Glutamatergic neuron (in vitro differentiated cells): ENCODE measurements around the gene WBP2. TPM values are rescaled to one million over a fixed set of nuclear protein-coding genes. Genes with fewer than 3 reads are reported as not detected.
A peak's percentile ranks its signal among the peaks of the same experiment; 100 is the strongest.
"Not testable (repeated sequence)": the region's sequence is repeated elsewhere in the genome, so short reads cannot be mapped to it uniquely, and the experiment has no call there.

ENCODE experiments used
- DNase-seq: peaks from one replicate; pipeline ENCODE4 v3.0.0; 2022
- H3K27ac Mint-ChIP-seq: one replicate; pipeline ENCODE4 v1.8.0; 2020; ENCODE audit warnings: mild to moderate bottlenecking, mixed read lengths, inconsistent platforms; ENCODE audit not compliant: unreplicated experiment
- H3K27me3 Mint-ChIP-seq: one replicate; pipeline ENCODE4 v1.8.0; 2020; ENCODE audit warnings: mild to moderate bottlenecking, moderate library complexity, mixed read lengths, inconsistent platforms; ENCODE audit not compliant: unreplicated experiment
- H3K36me3 Mint-ChIP-seq: one replicate; pipeline ENCODE4 v1.8.0; 2020; ENCODE audit warnings: mild to moderate bottlenecking, mixed read lengths, inconsistent platforms; ENCODE audit not compliant: unreplicated experiment
- H3K4me1 Mint-ChIP-seq: one replicate; pipeline ENCODE4 v1.8.0; 2020; ENCODE audit warnings: mild to moderate bottlenecking, low read depth, mixed read lengths, inconsistent platforms; ENCODE audit not compliant: unreplicated experiment
- H3K4me3 Mint-ChIP-seq: one replicate; pipeline ENCODE4 v1.8.0; 2020; ENCODE audit warnings: mild to moderate bottlenecking, mixed read lengths, inconsistent platforms; ENCODE audit not compliant: unreplicated experiment
- H3K9me3 Mint-ChIP-seq: one replicate; pipeline ENCODE4 v1.8.0; 2020; ENCODE audit warnings: mild to moderate bottlenecking, moderate library complexity, mixed read lengths, inconsistent platforms; ENCODE audit not compliant: unreplicated experiment
- CTCF ChIP-seq: fragments of 200-600 bp; sonication (generic); IDR thresholded peaks from one replicate; pipeline ENCODE4 v1.5.0; 2021; ENCODE audit not compliant: partially characterized antibody, unreplicated experiment
- total RNA-seq: library from RNA; stranded (reverse); fragmentation: NEBNext Ultra II Directional; extraction: Animal tissue kit (Norgen Biotek cat#: 25700); gene quantifications from one replicate; pipeline ENCODE4 v1.2.1, GENCODE V29; 2021; ENCODE audit not compliant: unreplicated experiment

Gene WBP2
- total RNA-seq, 1 donor from 2014 or later, result 111 TPM

- Mint-ChIP-seq H3K4me3 (no peak overlapping the region), H3K27me3 (peaks cover 5% of the 10 kb centered on the region), H3K27ac (no peak overlapping the region), H3K36me3 (no peaks in the 10 kb centered on the region), H3K9me3 (peaks cover 4% of the 10 kb centered on the region), H3K4me1 (peaks cover 2% of the 10 kb centered on the region)
- TF ChIP-seq CTCF, result no peak
- DNase-seq, result no peak
Observed at GRCh38 chr17:75872434-75873351, 17.6 kb upstream of the WBP2 start.

- H3K9me3 Mint-ChIP-seq, H3K4me3 Mint-ChIP-seq, H3K27ac Mint-ChIP-seq, DNase-seq, H3K36me3 Mint-ChIP-seq, H3K4me1 Mint-ChIP-seq, H3K27me3 Mint-ChIP-seq: not testable (repeated sequence)
Observed at GRCh38 chr17:75870228-75870627, 15.1 kb upstream of the WBP2 start.

GRCh38 chr17:75869282-75870141 is 14.4 kb upstream of the WBP2 start:
- Mint-ChIP-seq H3K9me3 (peaks cover 4% of the 10 kb centered on the region), H3K4me3 (no peak overlapping the region), H3K27ac (no peak overlapping the region), H3K4me1 (peaks cover 4% of the 10 kb centered on the region), H3K27me3 (peaks cover 6% of the 10 kb centered on the region), H3K36me3 (no peaks in the 10 kb centered on the region)
- no peak for TF ChIP-seq CTCF
- no peak for DNase-seq

GRCh38 chr17:75868730-75869281 is 13.7 kb upstream of the WBP2 start:
- DNase-seq, H3K27ac Mint-ChIP-seq, H3K4me1 Mint-ChIP-seq, H3K9me3 Mint-ChIP-seq, H3K36me3 Mint-ChIP-seq, H3K27me3 Mint-ChIP-seq, H3K4me3 Mint-ChIP-seq: not testable (repeated sequence)

- not testable (repeated sequence) for H3K4me3 Mint-ChIP-seq, H3K36me3 Mint-ChIP-seq
Observed at GRCh38 chr17:75865404-75866188, 10.5 kb upstream of the WBP2 start.

GRCh38 chr17:75864887-75865286 is 9.8 kb upstream of the WBP2 start:
- DNase-seq, H3K27ac Mint-ChIP-seq, H3K36me3 Mint-ChIP-seq: not testable (repeated sequence)

More at GRCh38 chr17:75865404-75866188, 10.5 kb upstream of the WBP2 start:
- H3K4me1 Mint-ChIP-seq, H3K9me3 Mint-ChIP-seq, DNase-seq, H3K27me3 Mint-ChIP-seq: not testable (repeated sequence)
- H3K27ac Mint-ChIP-seq, result peak overlapping the region; percentile 34

More at GRCh38 chr17:75864887-75865286, 9.8 kb upstream of the WBP2 start:
- H3K4me3 Mint-ChIP-seq, H3K9me3 Mint-ChIP-seq, H3K4me1 Mint-ChIP-seq, H3K27me3 Mint-ChIP-seq: not testable (repeated sequence)
